HUES6 (cell line): ENCODE results near the gene GCNT3.

Experiments
- H3K27ac ChIP-seq: 2 replicates; pipeline ENCODE4 v1.7.0; 2013; ENCODE audit warnings: low read depth, mild to moderate bottlenecking, low read length, inconsistent platforms
- H3K27me3 ChIP-seq: 2 replicates; pipeline ENCODE4 v1.6.1; 2013; ENCODE audit warnings: low read length; ENCODE audit not compliant: control insufficient read depth, insufficient read depth
- H3K36me3 ChIP-seq: 2 replicates; pipeline ENCODE4 v1.6.1; 2013; ENCODE audit warnings: low read length; ENCODE audit not compliant: control insufficient read depth, insufficient read depth
- H3K4me1 ChIP-seq: 2 replicates; pipeline ENCODE4 v1.6.1; 2013; ENCODE audit warnings: low read length; ENCODE audit not compliant: control insufficient read depth, insufficient read depth
- H3K4me3 ChIP-seq: 2 replicates; pipeline ENCODE4 v1.5.1; 2013; ENCODE audit warnings: low read depth, low read length
- H3K9ac ChIP-seq: one replicate; pipeline ENCODE4 v1.6.1; 2013; ENCODE audit warnings: mild to moderate bottlenecking, low read length
- H3K9me3 ChIP-seq: 2 replicates; pipeline ENCODE4 v1.6.1; 2013; ENCODE audit warnings: low read depth, low read length; ENCODE audit not compliant: control insufficient read depth, insufficient read depth

The GCNT3 gene, protein sequence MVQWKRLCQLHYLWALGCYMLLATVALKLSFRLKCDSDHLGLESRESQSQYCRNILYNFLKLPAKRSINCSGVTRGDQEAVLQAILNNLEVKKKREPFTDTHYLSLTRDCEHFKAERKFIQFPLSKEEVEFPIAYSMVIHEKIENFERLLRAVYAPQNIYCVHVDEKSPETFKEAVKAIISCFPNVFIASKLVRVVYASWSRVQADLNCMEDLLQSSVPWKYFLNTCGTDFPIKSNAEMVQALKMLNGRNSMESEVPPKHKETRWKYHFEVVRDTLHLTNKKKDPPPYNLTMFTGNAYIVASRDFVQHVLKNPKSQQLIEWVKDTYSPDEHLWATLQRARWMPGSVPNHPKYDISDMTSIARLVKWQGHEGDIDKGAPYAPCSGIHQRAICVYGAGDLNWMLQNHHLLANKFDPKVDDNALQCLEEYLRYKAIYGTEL

DNA sequence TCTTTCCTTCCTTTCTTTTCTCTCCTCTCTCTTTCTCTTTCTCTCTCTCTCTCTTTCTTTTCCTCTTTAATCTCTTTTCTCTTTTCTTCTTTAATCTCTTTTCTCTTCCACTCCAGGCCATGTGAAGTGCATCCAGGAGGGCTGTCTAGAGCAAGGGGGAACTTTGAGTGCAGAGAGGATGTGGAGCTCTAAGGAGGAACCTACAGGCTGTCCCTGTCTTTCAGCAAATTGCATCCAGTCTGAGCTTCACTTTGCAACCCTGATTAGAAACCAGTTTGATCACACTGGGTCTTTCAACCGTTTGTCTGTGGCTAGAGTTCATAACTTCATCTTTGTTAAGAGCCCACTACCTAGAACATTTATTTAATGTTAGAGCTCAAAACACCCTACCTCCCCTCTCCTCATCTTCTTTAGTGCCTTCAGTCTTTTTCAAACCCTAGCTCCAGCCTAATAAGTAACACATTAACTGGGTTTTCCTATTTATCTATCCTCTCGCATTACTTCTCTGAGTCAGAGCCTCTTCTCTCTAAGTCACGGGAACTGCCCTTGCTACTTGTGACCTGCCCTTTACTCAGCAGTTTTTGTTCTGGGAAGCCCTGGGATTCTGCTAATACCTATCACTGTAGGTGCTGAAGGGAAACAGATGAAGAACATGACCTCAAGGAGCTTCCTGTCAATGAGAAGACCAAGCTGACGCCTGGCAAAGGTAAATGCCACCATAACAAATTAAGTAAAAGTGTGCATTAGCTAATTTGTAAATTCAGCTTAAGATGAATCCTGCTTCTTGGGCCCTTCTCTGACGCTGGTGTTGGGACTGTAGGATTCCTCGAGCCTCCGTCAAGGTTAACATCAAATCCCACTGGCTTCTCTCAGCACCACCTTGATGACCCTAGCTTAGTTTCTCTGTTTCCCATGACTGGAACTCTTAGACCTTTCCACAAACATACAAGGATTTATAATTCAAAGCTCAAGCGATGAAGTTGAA, at the start of gene GCNT3:
TSS of gene GCNT3 (plus strand) at position 508 of the 985 bp plus-strand sequence. CDS start 6,456 bp downstream, outside the sequence.
- Histone ChIP-seq H3K4me3 (no peak within 1 kb of the TSS), H3K9ac (no peak within 1 kb of the TSS), H3K4me1 (no peaks in the 10 kb centered on the region), H3K27me3 (no peaks in the 10 kb centered on the region), H3K27ac (no peak within 1 kb of the TSS), H3K9me3 (no peaks in the 10 kb centered on the region), H3K36me3 (no peaks in the 10 kb centered on the region)

DNA sequence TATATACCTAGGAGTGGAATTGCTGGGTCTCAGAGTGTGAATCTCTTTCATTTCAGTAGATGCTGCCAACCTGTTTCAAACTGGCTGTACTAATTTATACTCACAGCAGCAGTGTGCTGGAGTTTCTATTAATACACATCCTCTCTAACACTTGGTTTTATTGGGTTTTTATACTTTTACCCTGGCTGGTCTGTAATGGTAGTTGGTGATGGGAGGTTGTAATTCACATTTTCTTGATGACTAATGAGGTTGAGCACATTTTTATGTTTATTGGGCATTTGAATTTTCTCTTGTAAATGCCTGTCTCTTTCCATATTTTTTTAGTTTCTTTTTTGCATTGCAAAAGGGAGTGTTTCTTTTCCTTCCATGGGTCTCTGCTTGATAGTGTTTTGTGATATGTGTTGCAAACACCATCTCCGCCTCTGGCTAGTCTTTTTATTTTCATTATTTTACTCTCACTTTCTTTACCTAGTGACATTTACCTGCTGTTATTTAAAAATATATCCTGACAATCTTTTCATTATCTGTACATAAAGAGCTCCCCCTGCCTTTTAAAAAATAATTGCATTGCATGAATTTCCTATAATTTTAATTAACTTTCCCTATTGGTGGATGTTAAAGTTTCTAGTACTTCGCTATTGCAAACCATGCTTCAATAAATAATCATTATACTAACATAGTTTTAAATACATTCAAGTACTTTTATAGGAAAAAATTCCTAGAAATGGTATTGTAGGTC, 49.0 kb upstream of the GCNT3 start:
- no peaks in the 10 kb centered on the region for H3K27me3 ChIP-seq
- H3K36me3 ChIP-seq, result no peaks in the 10 kb centered on the region
- H3K4me1 ChIP-seq, result no peaks in the 10 kb centered on the region
- H3K9me3 ChIP-seq, result no peaks in the 10 kb centered on the region; the same call in 1 of the 2 replicates
- H3K9ac ChIP-seq, result no peak overlapping the region
- no peak overlapping the region for H3K27ac ChIP-seq
- H3K4me3 ChIP-seq, result no peak overlapping the region

DNA sequence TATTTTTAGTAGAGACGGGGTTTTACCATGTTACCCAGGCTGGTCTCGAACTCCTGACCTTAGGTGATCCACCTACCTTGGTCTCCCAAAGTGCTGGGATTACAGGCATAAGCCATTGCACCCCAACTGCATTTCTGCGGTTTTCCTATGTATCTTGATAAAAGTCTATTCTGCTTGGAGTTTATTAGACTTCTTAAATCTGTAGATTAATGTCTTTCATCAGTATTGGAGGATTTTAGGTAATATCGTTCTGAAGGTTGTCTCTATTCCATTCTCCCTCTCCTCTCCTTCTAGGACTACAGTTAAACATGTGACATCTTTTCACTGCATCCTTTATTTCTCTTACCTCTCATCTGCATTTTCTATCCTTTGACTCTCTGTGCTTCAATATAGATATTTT, 46.3 kb upstream of the GCNT3 start:
- no peaks in the 10 kb centered on the region for H3K36me3 ChIP-seq
- H3K4me1 ChIP-seq, result no peaks in the 10 kb centered on the region
- no peaks in the 10 kb centered on the region for H3K27me3 ChIP-seq
- H3K9me3 ChIP-seq, result no peaks in the 10 kb centered on the region; the same call in 1 of the 2 replicates
- H3K4me3 ChIP-seq, result no peak overlapping the region
- no peak overlapping the region for H3K9ac ChIP-seq
- no peak overlapping the region for H3K27ac ChIP-seq

DNA sequence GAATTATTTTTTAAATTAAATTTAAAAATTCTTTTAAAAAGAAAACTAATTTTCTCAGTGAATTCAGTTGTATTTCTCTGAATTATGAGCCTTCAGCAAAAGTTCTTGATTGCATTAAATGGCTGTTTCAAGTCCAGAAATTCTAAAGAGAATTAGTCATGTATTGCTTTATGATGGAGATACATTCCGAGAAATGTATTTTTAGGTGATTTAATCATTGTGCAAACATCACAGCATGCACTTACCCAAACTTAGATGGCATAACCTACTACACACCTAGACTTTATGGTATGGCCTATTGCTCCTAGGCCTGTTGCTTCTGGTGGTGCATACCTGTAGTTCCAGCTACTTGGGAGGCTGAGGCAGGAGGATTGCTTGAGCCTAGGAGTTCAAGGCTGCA, 44.3 kb upstream of the GCNT3 start:
- H3K9ac ChIP-seq, result no peak overlapping the region
- H3K9me3 ChIP-seq, result no peaks in the 10 kb centered on the region; the same call in 1 of the 2 replicates
- H3K36me3 ChIP-seq, result no peaks in the 10 kb centered on the region
- no peaks in the 10 kb centered on the region for H3K4me1 ChIP-seq
- H3K4me3 ChIP-seq, result no peak overlapping the region
- H3K27me3 ChIP-seq, result no peaks in the 10 kb centered on the region
- H3K27ac ChIP-seq, result no peak overlapping the region

- no peak overlapping the region for H3K9ac ChIP-seq
- no peaks in the 10 kb centered on the region; the same call in 1 of the 2 replicates for H3K9me3 ChIP-seq
- H3K4me1 ChIP-seq, result no peaks in the 10 kb centered on the region
- H3K4me3 ChIP-seq, result no peak overlapping the region
- no peaks in the 10 kb centered on the region for H3K27me3 ChIP-seq
- H3K27ac ChIP-seq, result no peak overlapping the region
- H3K36me3 ChIP-seq, result no peaks in the 10 kb centered on the region
Measured at GRCh38 chr15:59569477-59569876, 42.1 kb upstream of the GCNT3 start.

- H3K27ac ChIP-seq, result no peak overlapping the region
- no peak overlapping the region for H3K9ac ChIP-seq
Measured at GRCh38 chr15:59570315-59570714, 41.3 kb upstream of the GCNT3 start.

DNA sequence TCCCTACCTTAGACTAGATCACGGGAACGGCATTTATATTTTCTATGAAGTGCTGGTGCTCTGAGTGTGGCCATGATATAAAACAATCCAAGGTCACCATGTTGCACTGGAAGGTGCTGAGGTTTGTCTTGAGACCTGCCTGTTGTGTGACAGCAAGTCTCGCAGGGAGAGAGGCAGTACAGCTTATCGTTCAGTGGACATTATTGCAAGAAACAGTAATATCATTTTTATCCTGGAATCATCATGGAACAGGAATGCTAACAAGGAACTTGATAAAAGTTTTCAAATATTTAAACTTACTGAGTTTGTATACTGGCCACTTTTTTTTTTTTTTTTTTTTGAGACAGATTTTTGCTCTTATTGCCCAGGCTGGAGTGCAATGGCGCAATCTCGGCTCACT, 40.0 kb upstream of the GCNT3 start:
- H3K27ac ChIP-seq, result no peak overlapping the region
- no peak overlapping the region for H3K9ac ChIP-seq
- H3K4me3 ChIP-seq, result no peak overlapping the region
- no peaks in the 10 kb centered on the region for H3K36me3 ChIP-seq
- H3K4me1 ChIP-seq, result no peaks in the 10 kb centered on the region
- no peaks in the 10 kb centered on the region; the same call in 1 of the 2 replicates for H3K9me3 ChIP-seq
- no peaks in the 10 kb centered on the region for H3K27me3 ChIP-seq

More at GRCh38 chr15:59570315-59570714, 41.3 kb upstream of the GCNT3 start:
- H3K4me3 ChIP-seq, result no peak overlapping the region
- no peaks in the 10 kb centered on the region for H3K36me3 ChIP-seq
- no peaks in the 10 kb centered on the region; the same call in 1 of the 2 replicates for H3K9me3 ChIP-seq
- H3K27me3 ChIP-seq, result no peaks in the 10 kb centered on the region
- H3K4me1 ChIP-seq, result no peaks in the 10 kb centered on the region

- H3K4me1 ChIP-seq, result no peaks in the 10 kb centered on the region
- H3K27ac ChIP-seq, result no peak overlapping the region
- no peaks in the 10 kb centered on the region for H3K27me3 ChIP-seq
- no peak overlapping the region for H3K9ac ChIP-seq
- no peaks in the 10 kb centered on the region for H3K36me3 ChIP-seq
- H3K9me3 ChIP-seq, result no peaks in the 10 kb centered on the region
- no peak overlapping the region for H3K4me3 ChIP-seq
Measured at GRCh38 chr15:59583088-59583487, 28.5 kb upstream of the GCNT3 start.

DNA sequence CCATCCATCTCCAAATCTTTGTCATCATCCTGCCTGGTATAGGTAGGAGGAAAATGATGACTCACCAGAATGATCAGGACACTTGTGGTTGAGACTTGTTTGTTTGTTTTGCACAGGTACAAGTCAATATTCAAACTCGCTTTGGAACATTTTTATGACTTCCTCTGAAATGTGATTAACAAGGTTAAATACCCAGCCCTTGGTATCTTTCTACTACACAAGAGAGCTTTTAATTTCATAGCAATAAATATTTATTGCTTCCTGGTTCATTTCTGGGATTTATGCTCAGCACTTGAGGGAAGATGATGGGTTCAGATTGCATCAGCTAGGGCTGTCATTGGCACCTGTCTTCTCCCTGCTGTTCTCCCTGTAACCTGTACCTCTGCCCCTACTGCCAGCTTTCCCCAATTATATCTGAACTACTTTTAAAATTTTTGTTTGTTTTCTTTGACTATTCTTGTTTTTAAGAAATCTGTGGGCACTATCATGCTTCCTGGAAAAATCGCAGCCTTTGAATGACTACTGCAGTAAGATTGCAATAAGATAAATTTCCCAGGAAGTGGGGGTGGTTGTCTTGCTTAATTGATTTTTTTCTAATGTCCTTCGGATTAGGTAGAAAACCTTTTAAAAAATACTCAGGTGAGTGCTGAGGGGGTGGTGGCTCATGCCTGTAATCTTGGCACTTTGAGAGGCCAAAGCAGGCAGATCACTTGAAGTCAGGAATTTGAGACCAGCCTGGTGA, 24.3 kb upstream of the GCNT3 start:
- H3K4me1 ChIP-seq, result no peaks in the 10 kb centered on the region
- no peak overlapping the region for H3K9ac ChIP-seq
- no peaks in the 10 kb centered on the region for H3K36me3 ChIP-seq
- no peaks in the 10 kb centered on the region for H3K27me3 ChIP-seq
- H3K4me3 ChIP-seq, result no peak overlapping the region
- no peaks in the 10 kb centered on the region for H3K9me3 ChIP-seq
- no peak overlapping the region for H3K27ac ChIP-seq

DNA sequence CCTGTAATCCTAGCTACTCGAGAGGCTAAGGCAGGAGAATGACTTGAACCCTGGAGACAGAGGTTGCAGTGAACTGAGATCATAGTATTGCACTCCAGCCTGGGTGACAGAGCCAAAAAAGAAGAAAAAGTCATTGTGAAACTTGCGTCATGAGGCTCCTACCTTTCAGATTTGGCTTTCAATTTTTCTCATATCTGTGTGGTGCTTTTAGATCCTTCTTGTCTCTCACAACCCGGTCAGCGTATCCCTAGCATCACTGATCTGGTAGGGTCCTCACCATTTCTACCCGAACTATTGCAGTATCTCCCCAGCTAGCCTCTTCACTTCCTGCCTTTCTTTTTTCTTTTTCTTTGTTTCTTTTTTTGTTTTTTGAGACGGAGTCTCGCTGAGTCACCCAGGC, 21.6 kb upstream of the GCNT3 start:
- Histone ChIP-seq H3K27ac (no peak overlapping the region), H3K27me3 (no peaks in the 10 kb centered on the region), H3K4me1 (no peaks in the 10 kb centered on the region), H3K4me3 (no peak overlapping the region), H3K36me3 (no peaks in the 10 kb centered on the region), H3K9ac (no peak overlapping the region), H3K9me3 (no peaks in the 10 kb centered on the region)
